ENCODE data around the gene HTR1A. TPM values are rescaled to one million over a fixed set of nuclear protein-coding genes. Genes with fewer than 3 reads are reported as not detected.
A peak's percentile ranks its signal among the peaks of the same experiment; 100 is the strongest.

The HTR1A gene
- total and polyA plus RNA-seq, 4 donors: 0.52 TPM; not detected in 3

DNA sequence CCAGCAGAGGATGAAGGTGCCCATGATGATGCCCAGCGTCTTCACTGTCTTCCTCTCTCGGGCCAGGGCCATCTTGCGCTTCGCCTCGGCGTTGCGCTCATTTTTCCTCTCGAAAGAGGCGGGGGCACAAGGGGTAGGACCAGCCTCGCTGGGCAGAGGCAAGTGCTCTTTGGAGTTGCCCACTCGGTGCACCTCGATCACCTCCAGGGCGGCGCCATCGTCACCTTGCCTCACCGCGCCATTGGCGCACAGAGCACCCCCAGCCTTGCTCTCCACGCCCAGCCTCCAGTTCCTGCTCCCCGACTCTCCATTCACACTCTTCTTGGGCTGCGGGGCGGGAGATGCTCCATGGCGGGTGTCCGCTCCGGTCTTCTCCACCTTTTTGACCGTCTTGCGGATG is 1.6 kb downstream of the HTR1A start:
- DNase-seq: peak in 1 of 2 donors; percentile 34
- Histone ChIP-seq H3K4me1 (ENCODE audit: control insufficient read depth in 1 of 2, insufficient read depth in 2 of 2, low read length in 2 of 2) (no peaks in the 10 kb centered on the region), H3K36me3 (ENCODE audit: control insufficient read depth in 1 of 2, insufficient read depth in 2 of 2, low read length in 1 of 2) (no peaks in the 10 kb centered on the region), H3K27me3 (ENCODE audit: control insufficient read depth in 1 of 2, insufficient read depth in 2 of 2, low read length in 1 of 2) (no peaks in the 10 kb centered on the region), H3K4me3 (ENCODE audit: low read length in 2 of 2) (no peak overlapping the region), H3K27ac (ENCODE audit: low read depth in 1 of 2, low read length in 2 of 2) (no peak overlapping the region), H3K9me3 (ENCODE audit: control insufficient read depth, low read length) (peaks cover 9% of the 10 kb centered on the region)
- 8% methylated on average over 21 to 27 of the region's 27 CpGs for WGBS, 2 donors
- no peak for ATAC-seq (ENCODE audit: low FRiP score)
- intact Hi-C loops (cut with DNase I): no loop called here

- no peak overlapping the region for H3K27ac ChIP-seq (ENCODE audit: low read depth in 1 of 2, low read length in 2 of 2)
- ATAC-seq (ENCODE audit: low FRiP score) (no peak), DNase-seq (peak in 1 of 2 donors; percentile 17)
- intact Hi-C loops (cut with DNase I): no loop called here
- no peak overlapping the region for H3K4me3 ChIP-seq (ENCODE audit: low read length in 2 of 2)
- 1 to 3% methylated on average over 44 of the region's 44 CpGs for WGBS, 2 donors
- H3K27me3 ChIP-seq (ENCODE audit: control insufficient read depth in 1 of 2, insufficient read depth in 2 of 2, low read length in 1 of 2): no peaks in the 10 kb centered on the region
- H3K36me3 ChIP-seq (ENCODE audit: control insufficient read depth in 1 of 2, insufficient read depth in 2 of 2, low read length in 1 of 2): no peaks in the 10 kb centered on the region
- no peaks in the 10 kb centered on the region for H3K4me1 ChIP-seq (ENCODE audit: control insufficient read depth in 1 of 2, insufficient read depth in 2 of 2, low read length in 2 of 2)
- H3K9me3 ChIP-seq (ENCODE audit: control insufficient read depth, low read length): peaks cover 9% of the 10 kb centered on the region
These were observed 2.9 kb downstream of the HTR1A start for GRCh38 chr5:63959177-63959982.

- H3K4me3 ChIP-seq (ENCODE audit: low read length in 2 of 2): no peak overlapping the region
- H3K27me3 ChIP-seq (ENCODE audit: control insufficient read depth in 1 of 2, insufficient read depth in 2 of 2, low read length in 1 of 2): no peaks in the 10 kb centered on the region
- H3K36me3 ChIP-seq (ENCODE audit: control insufficient read depth in 1 of 2, insufficient read depth in 2 of 2, low read length in 1 of 2): no peaks in the 10 kb centered on the region
- WGBS, 2 donors: 5 to 8% methylated on average over 3 of the region's 3 CpGs
- DNase-seq: no peak
- H3K27ac ChIP-seq (ENCODE audit: low read depth in 1 of 2, low read length in 2 of 2): no peak overlapping the region
- H3K9me3 ChIP-seq (ENCODE audit: control insufficient read depth, low read length): peaks cover 9% of the 10 kb centered on the region
- no peak for ATAC-seq (ENCODE audit: low FRiP score)
- no peaks in the 10 kb centered on the region for H3K4me1 ChIP-seq (ENCODE audit: control insufficient read depth in 1 of 2, insufficient read depth in 2 of 2, low read length in 2 of 2)
- intact Hi-C loops (cut with DNase I): no loop called here
These were observed 3.6 kb downstream of the HTR1A start for GRCh38 chr5:63958654-63959053.

DNA sequence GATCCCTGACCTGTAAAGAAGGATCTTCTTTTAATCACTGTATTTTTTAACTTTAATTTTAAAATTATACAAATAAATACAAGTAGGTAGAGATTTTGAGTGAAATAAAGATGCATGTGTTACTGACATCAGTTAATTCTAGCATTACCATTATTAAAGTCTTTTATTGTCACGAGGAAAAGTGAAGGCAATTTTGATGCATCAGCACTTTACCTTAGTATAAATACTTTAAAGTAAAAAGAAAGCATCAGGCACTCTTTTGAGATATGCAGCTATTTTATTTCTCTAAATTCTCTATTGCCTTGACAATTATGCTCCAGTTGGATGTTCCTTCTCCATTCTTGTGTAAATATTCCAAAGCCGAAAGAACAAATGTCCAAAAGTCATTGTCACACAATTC is 4.6 kb downstream of the HTR1A start:
- H3K27ac ChIP-seq (ENCODE audit: low read depth in 1 of 2, low read length in 2 of 2): no peak overlapping the region
- peaks cover 9% of the 10 kb centered on the region for H3K9me3 ChIP-seq (ENCODE audit: control insufficient read depth, low read length)
- H3K36me3 ChIP-seq (ENCODE audit: control insufficient read depth in 1 of 2, insufficient read depth in 2 of 2, low read length in 1 of 2): no peaks in the 10 kb centered on the region
- no peak for DNase-seq
- intact Hi-C loops (cut with DNase I): no loop called here
- no peaks in the 10 kb centered on the region for H3K27me3 ChIP-seq (ENCODE audit: control insufficient read depth in 1 of 2, insufficient read depth in 2 of 2, low read length in 1 of 2)
- no peak overlapping the region for H3K4me3 ChIP-seq (ENCODE audit: low read length in 2 of 2)
- no peaks in the 10 kb centered on the region for H3K4me1 ChIP-seq (ENCODE audit: control insufficient read depth in 1 of 2, insufficient read depth in 2 of 2, low read length in 2 of 2)
- no peak for ATAC-seq (ENCODE audit: low FRiP score)
- WGBS, 2 donors: 73 to 74% methylated on average over 2 of the region's 2 CpGs

GRCh38 chr5:63953217-63953616 is 9.0 kb downstream of the HTR1A start:
- H3K27me3 ChIP-seq (ENCODE audit: control insufficient read depth in 1 of 2, insufficient read depth in 2 of 2, low read length in 1 of 2): no peaks in the 10 kb centered on the region
- H3K9me3 ChIP-seq (ENCODE audit: control insufficient read depth, low read length): no peaks in the 10 kb centered on the region
- H3K4me3 ChIP-seq (ENCODE audit: low read length in 2 of 2): no peak overlapping the region
- H3K27ac ChIP-seq (ENCODE audit: low read depth in 1 of 2, low read length in 2 of 2): no peak overlapping the region
- ATAC-seq (ENCODE audit: low FRiP score) (no peak), DNase-seq (no peak)
- H3K4me1 ChIP-seq (ENCODE audit: control insufficient read depth in 1 of 2, insufficient read depth in 2 of 2, low read length in 2 of 2): no peaks in the 10 kb centered on the region
- 82 to 86% methylated on average over 3 of the region's 3 CpGs for WGBS, 2 donors
- intact Hi-C loops (cut with DNase I): no loop called here
- no peaks in the 10 kb centered on the region for H3K36me3 ChIP-seq (ENCODE audit: control insufficient read depth in 1 of 2, insufficient read depth in 2 of 2, low read length in 1 of 2)

DNA sequence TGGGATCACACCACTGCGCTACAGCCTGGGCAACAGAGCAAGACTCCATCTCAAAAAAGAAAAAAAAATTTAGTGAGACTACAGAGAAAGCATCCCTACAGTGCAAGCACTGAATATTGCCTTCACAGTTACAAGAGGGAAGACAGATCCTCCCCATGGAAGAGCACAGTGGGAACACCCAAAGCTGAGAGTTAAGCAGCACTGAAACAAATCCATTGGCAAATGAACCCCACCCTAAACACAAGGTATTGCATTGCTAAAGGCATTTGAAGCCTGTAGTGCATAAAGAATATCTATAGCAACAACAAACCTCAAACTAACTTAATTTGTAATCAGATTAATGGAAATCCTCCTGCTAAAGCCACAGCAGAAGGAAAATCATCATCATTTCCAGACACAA is 27.1 kb downstream of the HTR1A start:
- H3K9me3 ChIP-seq (ENCODE audit: control insufficient read depth, low read length): peaks cover 4% of the 10 kb centered on the region
- intact Hi-C loops (cut with DNase I): no loop called here
- H3K27ac ChIP-seq (ENCODE audit: low read depth in 1 of 2, low read length in 2 of 2): no peak overlapping the region
- H3K36me3 ChIP-seq (ENCODE audit: control insufficient read depth in 1 of 2, insufficient read depth in 2 of 2, low read length in 1 of 2): no peaks in the 10 kb centered on the region
- no peaks in the 10 kb centered on the region for H3K27me3 ChIP-seq (ENCODE audit: control insufficient read depth in 1 of 2, insufficient read depth in 2 of 2, low read length in 1 of 2)
- ATAC-seq (ENCODE audit: low FRiP score): no peak
- H3K4me1 ChIP-seq (ENCODE audit: control insufficient read depth in 1 of 2, insufficient read depth in 2 of 2, low read length in 2 of 2): no peaks in the 10 kb centered on the region
- H3K4me3 ChIP-seq (ENCODE audit: low read length in 2 of 2): no peak overlapping the region
- 96 to 100% methylated on average over 1 of the region's 1 CpG for WGBS, 2 donors
- DNase-seq: no peak

GRCh38 chr5:63931836-63932235 is 30.4 kb downstream of the HTR1A start:
- Histone ChIP-seq H3K27ac (ENCODE audit: low read depth in 1 of 2, low read length in 2 of 2) (no peak overlapping the region), H3K9me3 (ENCODE audit: control insufficient read depth, low read length) (peaks cover 4% of the 10 kb centered on the region), H3K36me3 (ENCODE audit: control insufficient read depth in 1 of 2, insufficient read depth in 2 of 2, low read length in 1 of 2) (no peaks in the 10 kb centered on the region), H3K4me3 (ENCODE audit: low read length in 2 of 2) (no peak overlapping the region), H3K4me1 (ENCODE audit: control insufficient read depth in 1 of 2, insufficient read depth in 2 of 2, low read length in 2 of 2) (no peaks in the 10 kb centered on the region), H3K27me3 (ENCODE audit: control insufficient read depth in 1 of 2, insufficient read depth in 2 of 2, low read length in 1 of 2) (no peaks in the 10 kb centered on the region)
- DNase-seq: no peak
- 59 to 79% methylated on average over 1 of the region's 1 CpG for WGBS, 2 donors
- intact Hi-C loops (cut with DNase I): no loop called here
- ATAC-seq (ENCODE audit: low FRiP score): no peak

GRCh38 chr5:63928451-63928850 is 33.8 kb downstream of the HTR1A start:
- DNase-seq (no peak), ATAC-seq (ENCODE audit: low FRiP score) (no peak)
- no peak overlapping the region for H3K27ac ChIP-seq (ENCODE audit: low read depth in 1 of 2, low read length in 2 of 2)
- H3K4me3 ChIP-seq (ENCODE audit: low read length in 2 of 2): no peak overlapping the region
- H3K4me1 ChIP-seq (ENCODE audit: control insufficient read depth in 1 of 2, insufficient read depth in 2 of 2, low read length in 2 of 2): no peaks in the 10 kb centered on the region
- 71 to 73% methylated on average over 3 of the region's 3 CpGs for WGBS, 2 donors
- intact Hi-C loops (cut with DNase I): no loop called here
- H3K36me3 ChIP-seq (ENCODE audit: control insufficient read depth in 1 of 2, insufficient read depth in 2 of 2, low read length in 1 of 2): no peaks in the 10 kb centered on the region
- H3K9me3 ChIP-seq (ENCODE audit: control insufficient read depth, low read length): peaks cover 2% of the 10 kb centered on the region
- H3K27me3 ChIP-seq (ENCODE audit: control insufficient read depth in 1 of 2, insufficient read depth in 2 of 2, low read length in 1 of 2): no peaks in the 10 kb centered on the region

- H3K36me3 ChIP-seq (ENCODE audit: control insufficient read depth in 1 of 2, insufficient read depth in 2 of 2, low read length in 1 of 2): no peaks in the 10 kb centered on the region
- WGBS, 2 donors: 24 to 37% methylated on average over 3 of the region's 3 CpGs
- no peaks in the 10 kb centered on the region for H3K27me3 ChIP-seq (ENCODE audit: control insufficient read depth in 1 of 2, insufficient read depth in 2 of 2, low read length in 1 of 2)
- DNase-seq (no peak), ATAC-seq (ENCODE audit: low FRiP score) (no peak)
- no peak overlapping the region for H3K27ac ChIP-seq (ENCODE audit: low read depth in 1 of 2, low read length in 2 of 2)
- no peak overlapping the region for H3K4me3 ChIP-seq (ENCODE audit: low read length in 2 of 2)
- no peaks in the 10 kb centered on the region for H3K4me1 ChIP-seq (ENCODE audit: control insufficient read depth in 1 of 2, insufficient read depth in 2 of 2, low read length in 2 of 2)
- no peaks in the 10 kb centered on the region for H3K9me3 ChIP-seq (ENCODE audit: control insufficient read depth, low read length)
- intact Hi-C loops (cut with DNase I): no loop called here
These were observed 38.3 kb downstream of the HTR1A start for GRCh38 chr5:63923914-63924313.

All from aorta (tissue), 5 donors.